Measurements from ENCODE around the gene PRRC2B.

PRRC2B gene

DNA sequence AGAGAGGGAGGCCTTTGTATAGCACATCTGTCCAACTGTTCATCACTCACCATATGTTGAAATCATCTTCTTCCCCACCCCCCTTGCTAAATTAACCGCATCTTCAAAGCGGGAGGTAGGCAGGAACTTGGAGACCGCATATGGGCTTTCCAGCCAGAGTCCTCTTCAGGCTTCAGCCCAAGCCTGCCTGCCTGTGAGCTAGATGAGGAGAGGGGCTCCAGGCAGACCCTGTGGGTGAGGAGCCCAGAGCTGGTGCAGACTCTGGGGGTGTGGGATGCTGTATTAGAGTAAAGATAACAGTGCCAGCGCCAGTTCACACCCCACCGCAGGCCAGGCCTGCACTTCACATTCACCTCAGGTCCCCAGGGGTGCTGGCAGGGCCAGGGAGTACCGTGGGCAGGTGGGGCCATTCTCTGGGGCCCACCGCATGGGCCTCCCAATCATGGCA, 16.2 kb downstream of the PRRC2B start:
- no peak for DNase-seq (ENCODE audit: low spot score)
- H3K27ac ChIP-seq = peak overlapping the region; percentile 2 to 9
- H3K4me3 ChIP-seq = no peak overlapping the region
- no peak for TF ChIP-seq CTCF (IDR thresholded peaks at IDR 0.05)

DNA sequence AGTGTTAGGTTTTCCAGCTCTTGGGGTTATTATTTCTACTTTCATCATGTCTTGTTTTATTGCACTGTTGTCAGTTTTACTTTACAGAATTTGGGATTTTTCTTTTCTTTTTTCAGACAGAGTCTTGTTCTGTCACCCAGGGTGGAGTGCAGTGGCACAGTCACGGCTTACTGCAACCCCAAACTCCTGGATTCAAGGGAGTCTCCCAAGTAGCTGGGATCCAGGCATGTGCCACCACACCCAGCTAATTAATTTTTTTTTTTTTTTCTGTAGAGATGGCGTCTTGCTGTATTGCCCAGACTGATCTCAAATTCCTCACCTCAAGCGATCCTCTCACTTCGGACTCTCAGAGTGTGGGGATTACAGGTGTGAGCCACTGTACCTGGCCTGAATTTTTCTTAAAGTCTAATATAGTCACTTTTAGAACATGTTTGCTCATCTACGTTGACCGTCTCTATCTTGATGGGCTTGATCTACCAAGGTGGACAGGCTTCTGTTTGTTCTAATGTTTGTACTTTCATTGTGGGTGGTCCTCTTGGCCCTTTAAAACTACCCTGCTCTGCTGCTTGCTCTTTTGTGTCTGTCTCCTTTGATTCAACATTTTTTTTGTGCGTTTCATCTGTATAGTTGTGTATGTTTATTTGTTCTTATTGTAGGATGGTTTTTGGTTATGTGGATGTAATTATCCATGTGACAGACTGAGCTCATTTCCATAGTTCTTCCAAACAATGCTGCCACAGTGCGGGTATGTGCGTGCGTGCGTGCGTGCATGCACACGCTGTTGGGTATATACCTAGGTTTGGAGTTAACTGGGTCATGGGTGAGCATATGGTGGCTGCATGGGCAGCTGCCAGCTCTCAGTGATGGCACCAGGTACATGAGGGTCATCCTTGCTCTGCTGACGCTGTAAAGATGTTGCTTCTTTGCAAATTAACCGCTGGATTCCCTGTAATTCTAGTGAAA, 18.1 kb downstream of the PRRC2B start:
- no peak overlapping the region for H3K4me3 ChIP-seq
- TF ChIP-seq CTCF (IDR thresholded peaks at IDR 0.05) = no peak
- no peak overlapping the region for H3K27ac ChIP-seq
- no peak for DNase-seq (ENCODE audit: low spot score)

DNA sequence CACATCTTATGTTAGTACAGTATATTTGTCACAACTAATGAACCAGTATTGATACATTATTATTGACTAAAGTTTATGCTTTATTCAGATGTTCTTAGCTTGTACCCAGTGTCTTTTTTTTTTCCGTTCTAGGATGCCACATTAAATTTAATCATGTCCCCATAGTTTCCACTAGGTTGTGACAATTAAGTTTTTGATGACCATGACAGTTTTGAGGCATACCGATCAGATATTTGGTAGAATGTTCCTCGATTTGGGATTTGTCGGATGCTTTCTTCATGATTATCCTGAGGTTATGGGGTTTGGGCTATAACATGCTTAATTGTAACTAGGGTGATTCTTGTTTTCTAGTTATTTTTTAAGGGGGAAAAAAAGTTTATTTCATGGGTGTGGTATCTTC, 22.6 kb downstream of the PRRC2B start:
- TF ChIP-seq CTCF (IDR thresholded peaks at IDR 0.05) = no peak
- Histone ChIP-seq H3K27ac (no peak overlapping the region), H3K4me3 (no peak overlapping the region)
- DNase-seq (ENCODE audit: low spot score) = no peak

GRCh38 chr9:131417264-131418142, 23.6 kb downstream of the PRRC2B start:
- TF ChIP-seq CTCF (IDR thresholded peaks at IDR 0.05) = no peak
- H3K27ac ChIP-seq = peak overlapping the region; percentile 27 to 57
- DNase-seq (ENCODE audit: low spot score) = no peak
- peak overlapping the region; percentile 17 for H3K4me3 ChIP-seq

DNA sequence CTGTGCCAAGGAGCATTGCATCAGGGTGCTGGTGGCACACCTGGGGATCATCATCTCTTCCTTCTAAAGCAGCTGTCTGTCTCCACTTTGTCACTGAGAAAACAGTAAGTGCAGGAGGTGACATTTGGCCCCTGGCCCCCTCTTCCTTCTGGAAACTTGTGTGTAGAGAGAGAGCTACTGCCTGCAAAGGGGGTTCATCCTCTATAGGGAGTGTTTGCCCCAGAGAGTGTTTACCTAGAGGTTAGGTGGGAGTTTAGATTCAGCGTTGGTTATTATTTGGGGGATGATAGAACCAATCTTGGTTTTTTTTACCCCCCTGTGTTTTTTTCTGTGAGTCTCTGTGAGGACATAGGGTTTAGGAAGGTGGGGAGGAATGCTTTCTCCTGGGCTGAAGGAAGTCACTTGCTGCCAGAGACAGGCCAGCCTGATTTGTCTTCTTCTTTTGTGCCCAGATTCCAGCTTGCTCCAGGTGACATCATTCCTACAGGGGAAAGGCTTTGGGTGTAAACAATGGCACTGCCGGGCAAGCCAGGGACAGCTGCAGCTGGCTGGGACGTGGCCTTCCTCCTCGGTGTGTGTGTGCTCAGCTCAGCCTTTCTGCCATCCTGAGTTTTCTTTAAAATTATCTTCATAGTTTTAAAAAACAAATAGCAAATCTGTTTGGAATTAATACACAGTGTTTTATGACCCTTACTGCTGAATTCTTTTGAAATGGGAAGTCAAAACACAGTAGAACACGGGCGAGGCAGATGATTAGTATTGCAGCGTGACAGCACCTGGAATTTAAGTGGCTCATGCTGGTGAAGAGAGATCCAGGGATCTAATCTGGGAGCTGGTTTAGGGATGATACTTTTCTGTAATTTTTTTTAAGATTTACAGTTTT, 24.5 kb downstream of the PRRC2B start:
- TF ChIP-seq CTCF (IDR thresholded peaks at IDR 0.05) = no peak
- peak overlapping the region; percentile 27 to 57 for H3K27ac ChIP-seq
- no peak for DNase-seq (ENCODE audit: low spot score)
- H3K4me3 ChIP-seq = peak overlapping the region; percentile 17

GRCh38 chr9:131419026-131419614, 25.2 kb downstream of the PRRC2B start:
- Histone ChIP-seq H3K27ac (peak overlapping the region; percentile 5 to 24), H3K4me3 (no peak overlapping the region)
- TF ChIP-seq CTCF (IDR thresholded peaks at IDR 0.05) = no peak
- no peak for DNase-seq (ENCODE audit: low spot score)
